Lower lobe of right lung (tissue), 2 donors: ENCODE measurements around the gene NAP1L4. TPM values are rescaled to one million over a fixed set of nuclear protein-coding genes. Genes with fewer than 3 reads are reported as not detected.

Experiments
- ATAC-seq, 2 donors: fragments of 200-7000 bp; cut with Tn5 transposase; one replicate each; pipeline ENCODE4 v1.9.1; 2020 to 2022; ENCODE audit warnings: mild to moderate bottlenecking in 2 of 2, moderate library complexity in 2 of 2
- DNase-seq: peaks from one replicate; pipeline ENCODE4 v3.0.0-alpha.2; 2020
- H3K27ac ChIP-seq: fragments of 200-600 bp; one replicate; pipeline ENCODE4 v1.8.0; 2022
- H3K27me3 ChIP-seq: fragments of 200-600 bp; one replicate; pipeline ENCODE4 v1.8.0; 2022; ENCODE audit warnings: low read depth
- H3K36me3 ChIP-seq: fragments of 200-600 bp; one replicate; pipeline ENCODE4 v1.8.0; 2022; ENCODE audit warnings: mild to moderate bottlenecking
- H3K4me1 ChIP-seq: fragments of 200-600 bp; one replicate; pipeline ENCODE4 v1.8.0; 2022
- H3K4me3 ChIP-seq: fragments of 200-600 bp; one replicate; pipeline ENCODE4 v1.8.0; 2022; ENCODE audit warnings: mild to moderate bottlenecking
- H3K9me3 ChIP-seq: fragments of 200-600 bp; one replicate; pipeline ENCODE4 v1.8.0; 2022
- intact Hi-C: fragments of 100-400 bp; cut with DNase I; formaldehyde crosslinking; loops from one replicate; pipeline ENCODE4 v1.11.0; 2022
- total RNA-seq: library from RNA; stranded (reverse); fragmentation: NEBNext Ultra II Directional; extraction: Animal tissue kit (Norgen Biotek cat#: 25700); gene quantifications from one replicate; pipeline ENCODE4 v1.2.1, GENCODE V29; 2021
- TF ChIP-seq, protein P1 (sequence below): fragments of 200-600 bp; IDR thresholded peaks from one replicate; pipeline ENCODE4 v1.8.0; 2022; ENCODE audit warnings: antibody characterized with exemption, mild to moderate bottlenecking
- donor health status: DM: no; HTN: yes; CAD: no; lungs with severe emphysema.

Gene NAP1L4
- total RNA-seq, 1 donor from 2014 or later = 96.8 TPM

DNA sequence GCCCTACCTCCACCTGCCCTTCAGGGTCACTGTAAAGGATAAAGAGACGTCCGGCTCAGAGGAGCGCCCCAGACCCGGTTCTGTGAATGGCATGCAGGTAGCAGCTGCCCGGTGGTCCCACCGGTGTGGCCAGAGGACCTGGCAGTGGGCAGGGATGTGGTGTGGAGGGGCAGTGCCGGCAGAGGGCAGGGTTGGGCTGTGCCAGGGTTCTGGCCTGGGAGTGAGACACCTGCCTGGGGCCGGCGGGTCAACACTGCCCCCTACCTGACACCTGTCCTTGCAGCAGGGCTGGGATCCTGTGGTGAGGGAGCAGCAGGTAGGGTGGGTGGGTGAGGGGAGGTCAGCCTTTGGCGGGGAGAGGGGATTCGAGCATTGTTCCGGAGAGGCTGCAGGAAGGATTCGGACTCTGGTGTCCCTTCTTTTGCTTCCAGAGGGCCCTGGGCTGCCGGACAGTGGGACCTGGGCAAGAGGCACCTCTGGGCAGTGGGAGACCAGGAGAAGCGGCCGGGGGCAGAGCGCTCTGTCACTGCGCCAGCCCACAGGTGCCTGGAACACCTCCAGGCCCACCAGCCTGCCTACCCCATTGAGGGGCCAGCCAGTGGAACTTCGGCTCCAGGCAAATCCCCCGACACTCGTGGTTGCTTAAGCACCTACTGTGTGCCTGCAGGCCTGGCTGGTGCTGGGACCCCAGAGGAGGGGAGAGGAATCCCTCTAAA lies 61.3 kb downstream of the NAP1L4 start:
- Histone ChIP-seq H3K27ac (peak overlapping the region; percentile 82), H3K4me3 (peak overlapping the region; percentile 62), H3K4me1 (peaks cover 32% of the 10 kb centered on the region), H3K27me3 (peaks cover 14% of the 10 kb centered on the region), H3K36me3 (no peaks in the 10 kb centered on the region), H3K9me3 (no peaks in the 10 kb centered on the region)
- TF ChIP-seq, protein P1, sequence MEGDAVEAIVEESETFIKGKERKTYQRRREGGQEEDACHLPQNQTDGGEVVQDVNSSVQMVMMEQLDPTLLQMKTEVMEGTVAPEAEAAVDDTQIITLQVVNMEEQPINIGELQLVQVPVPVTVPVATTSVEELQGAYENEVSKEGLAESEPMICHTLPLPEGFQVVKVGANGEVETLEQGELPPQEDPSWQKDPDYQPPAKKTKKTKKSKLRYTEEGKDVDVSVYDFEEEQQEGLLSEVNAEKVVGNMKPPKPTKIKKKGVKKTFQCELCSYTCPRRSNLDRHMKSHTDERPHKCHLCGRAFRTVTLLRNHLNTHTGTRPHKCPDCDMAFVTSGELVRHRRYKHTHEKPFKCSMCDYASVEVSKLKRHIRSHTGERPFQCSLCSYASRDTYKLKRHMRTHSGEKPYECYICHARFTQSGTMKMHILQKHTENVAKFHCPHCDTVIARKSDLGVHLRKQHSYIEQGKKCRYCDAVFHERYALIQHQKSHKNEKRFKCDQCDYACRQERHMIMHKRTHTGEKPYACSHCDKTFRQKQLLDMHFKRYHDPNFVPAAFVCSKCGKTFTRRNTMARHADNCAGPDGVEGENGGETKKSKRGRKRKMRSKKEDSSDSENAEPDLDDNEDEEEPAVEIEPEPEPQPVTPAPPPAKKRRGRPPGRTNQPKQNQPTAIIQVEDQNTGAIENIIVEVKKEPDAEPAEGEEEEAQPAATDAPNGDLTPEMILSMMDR = peak; percentile 74
- DNase-seq (peak; percentile 90), ATAC-seq (peak; percentile 82 to 83)
- intact Hi-C loops = no loop called here

DNA sequence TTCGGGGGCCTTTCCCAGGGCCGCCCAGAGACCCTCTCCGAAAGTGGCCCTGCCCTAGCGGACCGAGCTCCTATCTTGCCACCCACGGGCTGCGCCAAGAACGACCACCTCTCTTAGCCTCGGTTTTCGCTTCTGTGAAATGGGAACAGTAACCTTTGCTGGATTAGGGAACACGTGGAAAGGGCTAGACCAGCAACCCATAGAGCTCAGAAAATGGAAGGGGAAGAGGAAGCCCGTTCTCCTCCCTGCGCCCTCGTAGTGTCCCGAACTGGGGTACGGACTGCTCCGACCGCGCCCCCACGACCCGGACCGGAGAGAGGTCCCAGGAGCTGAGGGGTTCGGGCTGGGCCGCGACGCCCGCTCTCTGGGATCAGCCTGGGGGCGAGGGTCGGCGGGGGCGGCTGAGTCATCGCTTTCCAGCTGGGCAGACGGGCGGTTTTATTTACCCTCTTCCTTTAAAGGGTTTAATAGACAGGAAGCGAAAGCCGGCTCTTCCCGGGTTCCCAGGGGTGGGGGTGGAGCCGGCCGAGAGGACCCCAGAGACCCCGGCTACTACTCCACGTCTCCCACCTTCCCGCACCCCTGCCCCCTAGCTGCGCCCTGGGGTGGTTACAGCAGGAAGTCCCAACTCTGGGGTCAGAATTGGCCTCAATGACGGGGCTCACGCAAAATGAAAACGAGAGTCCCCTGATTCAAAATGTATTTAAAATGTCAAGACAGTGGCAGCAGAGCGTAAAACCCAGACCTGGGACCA lies 62.0 kb downstream of the NAP1L4 start:
- peak overlapping the region; percentile 62 for H3K4me3 ChIP-seq
- H3K9me3 ChIP-seq = no peaks in the 10 kb centered on the region
- DNase-seq (peak; percentile 68), ATAC-seq (peak; percentile 6 to 46)
- no peaks in the 10 kb centered on the region for H3K36me3 ChIP-seq
- peaks cover 14% of the 10 kb centered on the region for H3K27me3 ChIP-seq
- intact Hi-C loops = no loop called here
- TF ChIP-seq, protein P1 = no peak
- peak overlapping the region; percentile 82 for H3K27ac ChIP-seq
- peaks cover 32% of the 10 kb centered on the region for H3K4me1 ChIP-seq

DNA sequence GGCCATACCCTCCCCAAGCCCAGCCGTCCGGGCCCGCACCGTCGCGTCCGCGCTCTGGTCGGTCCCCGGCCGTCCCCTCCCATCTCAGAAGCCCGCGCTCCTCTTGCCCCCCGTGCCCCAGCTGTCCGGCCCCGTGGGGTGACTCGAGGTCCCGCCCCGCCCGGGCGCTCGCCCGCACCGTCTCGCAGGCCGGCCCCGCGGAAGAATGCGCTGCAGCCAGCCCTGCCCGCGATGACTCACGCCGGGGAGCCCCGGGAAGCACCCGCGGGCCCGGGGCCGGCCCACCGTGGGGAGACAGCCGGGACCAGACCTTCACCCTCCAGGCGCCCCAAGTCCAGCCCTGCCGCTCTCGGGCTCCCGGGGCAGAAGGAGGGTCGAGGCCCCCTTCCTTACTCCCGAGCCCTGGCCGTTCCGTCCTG lies 62.6 kb downstream of the NAP1L4 start:
- H3K27me3 ChIP-seq = peaks cover 14% of the 10 kb centered on the region

GRCh38 chr11:2928605-2929530 lies 63.3 kb downstream of the NAP1L4 start, which contains the start of gene PHLDA2:
TSS of gene PHLDA2 (minus strand) at chr11:2929420. CDS start at chr11:2929364, 56 bp downstream.
- TF ChIP-seq, protein P1 = no peak
- ATAC-seq = peak; percentile 49 to 54
- Histone ChIP-seq H3K4me3 (peak within 1 kb of the TSS; percentile 62), H3K4me1 (peaks cover 32% of the 10 kb centered on the region), H3K27me3 (peaks cover 14% of the 10 kb centered on the region), H3K27ac (peak within 1 kb of the TSS; percentile 82), H3K9me3 (no peaks in the 10 kb centered on the region), H3K36me3 (no peaks in the 10 kb centered on the region)
- peak; percentile 72 for DNase-seq
- intact Hi-C loops = no loop called here

More for the DNA sequence above, 62.6 kb downstream of the NAP1L4 start:
- TF ChIP-seq, protein P1 = no peak
- Histone ChIP-seq H3K9me3 (no peaks in the 10 kb centered on the region), H3K4me1 (peaks cover 32% of the 10 kb centered on the region), H3K4me3 (peak overlapping the region; percentile 62), H3K36me3 (no peaks in the 10 kb centered on the region), H3K27ac (peak overlapping the region; percentile 82)
- DNase-seq = peak; percentile 75
- peak; percentile 67 to 80 for ATAC-seq
- intact Hi-C loops = no loop called here
